GM21825 (cell line): ENCODE data around the gene MLXIPL.
"Not testable (repeated sequence)": the region's sequence is repeated elsewhere in the genome, so short reads cannot be mapped to it uniquely, and the experiment has no call there.

Experiments
- ATAC-seq: cut with Tn5 transposase; IDR thresholded peaks from one replicate; pipeline ENCODE4 v1.9.1; 2021; ENCODE audit warnings: mild to moderate bottlenecking, moderate library complexity; ENCODE audit not compliant: unreplicated experiment

MLXIPL gene

GRCh38 chr7:73585196-73585595 lies 39.1 kb downstream of the MLXIPL start:
- ATAC-seq: no peak

- no peak for ATAC-seq
Observed at GRCh38 chr7:73582664-73583202, 41.6 kb downstream of the MLXIPL start.

- ATAC-seq: not testable (repeated sequence)
Observed at GRCh38 chr7:73581006-73581405, 43.3 kb downstream of the MLXIPL start.

GRCh38 chr7:73578342-73579128 lies 45.8 kb downstream of the MLXIPL start, which contains the start of gene TBL2:
Gene TBL2 (minus strand): TSS chr7:73578579. CDS start chr7:73578549, 30 bp downstream.
- ATAC-seq: peak; percentile 91

GRCh38 chr7:73577627-73578341 lies 46.5 kb downstream of the MLXIPL start:
- ATAC-seq: no peak

GRCh38 chr7:73573791-73574190 lies 50.5 kb downstream of the MLXIPL start:
- no peak for ATAC-seq

- ATAC-seq: no peak
Observed at GRCh38 chr7:73573276-73573675, 51.0 kb downstream of the MLXIPL start.

GRCh38 chr7:73572767-73573186 lies 51.5 kb downstream of the MLXIPL start:
- ATAC-seq: no peak

- ATAC-seq: no peak
Observed at GRCh38 chr7:73570977-73571376, 53.3 kb downstream of the MLXIPL start.

- no peak for ATAC-seq
Observed at GRCh38 chr7:73570521-73570920, 53.8 kb downstream of the MLXIPL start.

- ATAC-seq: no peak
Observed at GRCh38 chr7:73569042-73569608, 55.2 kb downstream of the MLXIPL start.

- no peak for ATAC-seq
Observed at GRCh38 chr7:73567846-73568685, 56.3 kb downstream of the MLXIPL start.

GRCh38 chr7:73567140-73567539 lies 57.2 kb downstream of the MLXIPL start:
- no peak for ATAC-seq

GRCh38 chr7:73566431-73566830 lies 57.9 kb downstream of the MLXIPL start:
- not testable (repeated sequence) for ATAC-seq

GRCh38 chr7:73565675-73566340 lies 58.5 kb downstream of the MLXIPL start:
- ATAC-seq: no peak

GRCh38 chr7:73560109-73560835 lies 64.0 kb downstream of the MLXIPL start:
- ATAC-seq: no peak

- peak; percentile 48 for ATAC-seq
Observed at GRCh38 chr7:73557397-73558257, 66.7 kb downstream of the MLXIPL start, which contains the start of gene BCL7B. Gene BCL7B (minus strand): TSS chr7:73557690. CDS start chr7:73557578, 112 bp downstream.

- ATAC-seq: peak; percentile 88
Observed at GRCh38 chr7:73557108-73557396, 67.3 kb downstream of the MLXIPL start.
